GM19099 (cell line): Measurements from ENCODE around the gene MGST1.

ENCODE experiments used
- POLR2A ChIP-seq: IDR thresholded peaks from 3 replicates; pipeline ENCODE4 v1.6.1; 2011; ENCODE audit warnings: low read depth; ENCODE audit not compliant: insufficient read length; ENCODE audit errors: extremely low read depth

MGST1 gene

DNA sequence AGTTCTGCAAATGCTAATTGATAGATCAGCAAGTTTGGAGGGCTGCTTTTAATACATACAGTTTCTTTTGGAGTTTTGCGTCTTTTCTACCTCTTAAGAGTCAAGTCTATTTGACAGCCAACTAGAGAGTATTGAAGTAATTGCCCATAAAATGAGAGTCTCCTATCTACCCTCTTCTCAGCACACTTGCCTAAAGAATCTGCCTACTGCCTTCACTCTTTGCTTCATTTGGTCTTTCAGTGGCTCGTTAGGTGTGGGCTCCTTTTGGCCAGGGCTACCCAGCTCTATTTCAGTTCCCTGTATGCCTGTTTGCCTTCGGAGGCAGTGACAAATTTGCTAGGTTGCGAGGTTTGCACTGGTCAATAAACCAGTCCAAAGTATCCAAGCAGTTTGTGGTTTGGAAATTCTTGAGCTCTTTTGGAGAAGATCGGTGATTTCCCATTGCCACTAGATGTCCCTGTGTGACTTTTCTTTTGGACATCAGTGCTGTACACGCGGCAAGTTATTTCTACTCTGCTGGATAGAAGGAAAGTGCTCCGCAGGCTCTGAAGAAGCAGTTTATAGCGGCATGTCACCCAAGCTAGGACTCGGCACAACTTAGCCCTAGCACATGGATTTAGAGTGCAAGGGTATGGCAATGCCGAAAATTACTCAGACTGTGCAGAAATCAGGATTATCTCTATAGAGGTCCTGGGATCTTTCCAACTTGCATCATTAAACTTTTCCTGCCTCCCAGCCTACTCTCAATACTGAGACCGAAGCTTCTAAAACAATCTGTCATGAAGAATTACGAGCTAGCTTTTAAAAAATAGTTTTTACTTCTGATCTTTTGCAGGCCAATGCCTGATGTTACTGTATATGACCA is 38.6 kb downstream of the MGST1 start:
- TF ChIP-seq POLR2A, result no peak

- TF ChIP-seq POLR2A, result no peak
These were observed 40.5 kb downstream of the MGST1 start for GRCh38 chr12:16387919-16388318.

- TF ChIP-seq POLR2A, result no peak
These were observed 42.1 kb downstream of the MGST1 start for GRCh38 chr12:16389594-16389993.

DNA sequence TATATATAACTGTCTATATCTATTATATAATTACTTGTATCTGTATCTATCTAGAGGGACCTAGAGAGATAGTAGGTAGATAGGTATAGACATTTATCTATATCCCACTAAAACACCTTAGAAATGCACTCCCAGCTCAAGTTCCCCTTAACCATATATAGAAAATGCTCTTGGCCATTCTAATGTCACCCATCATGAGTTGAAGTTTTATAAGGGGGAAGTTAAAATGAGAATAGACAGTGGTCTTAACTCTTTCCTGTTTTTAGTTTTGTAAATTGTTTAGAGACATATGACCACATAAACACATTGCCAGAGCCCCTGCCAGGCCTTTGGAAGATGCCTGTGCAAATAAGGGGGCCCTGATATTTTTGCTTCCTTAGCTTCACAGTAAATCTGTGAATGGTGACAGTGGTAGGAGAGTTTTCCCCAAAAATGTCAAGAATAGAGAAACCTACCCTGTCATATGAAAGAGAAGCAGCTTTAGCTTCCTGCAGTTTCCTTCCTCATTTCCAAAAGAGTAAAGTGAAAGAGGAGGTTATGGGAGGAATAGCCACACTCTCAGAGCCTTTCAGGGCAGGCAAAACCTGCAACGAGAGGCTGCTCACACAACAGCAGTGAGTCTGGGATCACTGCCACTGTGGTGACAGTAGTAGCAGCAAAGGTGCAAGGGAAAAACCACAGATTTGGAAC is 45.5 kb downstream of the MGST1 start:
- no peak for TF ChIP-seq POLR2A

DNA sequence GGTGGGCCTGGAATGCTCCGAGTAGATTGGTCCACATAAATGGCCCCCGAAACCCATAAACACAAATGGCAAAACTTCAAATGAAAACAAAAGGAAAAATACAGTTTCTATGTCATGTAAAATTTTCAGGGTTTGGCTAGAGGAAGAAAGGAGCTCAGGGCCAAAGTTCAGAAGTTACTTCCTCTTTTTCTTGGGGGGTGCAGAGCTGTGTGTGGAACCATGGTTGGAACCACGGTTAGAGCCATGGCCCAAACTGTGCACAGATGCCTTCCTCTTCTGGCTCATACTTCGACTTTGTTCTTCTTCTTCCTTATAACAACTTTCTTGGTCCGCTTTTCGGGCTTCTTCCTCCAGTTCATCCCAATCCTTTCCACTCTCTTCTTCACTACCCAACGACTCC is 51.7 kb downstream of the MGST1 start:
- no peak for TF ChIP-seq POLR2A

DNA sequence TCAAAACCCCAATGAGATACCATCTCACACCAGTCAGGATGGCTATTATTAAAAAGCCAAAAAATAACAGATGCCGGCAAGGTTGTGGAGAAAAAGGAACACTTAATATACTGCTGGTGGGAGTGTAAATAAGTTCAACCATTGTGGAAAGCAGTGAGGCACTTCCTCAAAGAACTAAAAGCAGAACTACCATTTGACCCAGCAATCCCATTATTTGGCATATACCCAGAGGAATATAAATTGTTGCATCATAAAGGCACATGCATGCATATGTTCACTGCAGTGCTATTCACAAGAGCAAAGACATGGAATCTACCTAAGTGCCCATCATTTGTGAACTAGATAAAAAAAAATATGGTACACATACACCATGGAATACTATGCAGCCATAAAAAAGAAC is 59.9 kb downstream of the MGST1 start:
- no peak for TF ChIP-seq POLR2A
